Activated CD4-positive, alpha-beta T cell treated with anti-CD3 and anti-CD28 coated beads for 36 hours (primary cell): ENCODE data around the gene USP1. TPM values are rescaled to one million over a fixed set of nuclear protein-coding genes. Genes with fewer than 3 reads are reported as not detected.

Experiments
- ATAC-seq: fragments of 200-7000 bp; cut with Tn5 transposase; one replicate; pipeline ENCODE4 v1.10.0; 2021; ENCODE audit warnings: mild to moderate bottlenecking, moderate library complexity
- CTCF ChIA-PET: fragments of 350-600 bp; sonication (Branson Sonifier 250); formaldehyde crosslinking; loops from one replicate; lab custom pipeline; 2021; ENCODE audit warnings: antibody characterized with exemption; lab: Charles Lee
- POLR2A ChIA-PET: fragments of 350-600 bp; sonication (Branson Sonifier 250); formaldehyde crosslinking; loops from one replicate; lab custom pipeline; 2021; ENCODE audit warnings: antibody characterized with exemption, inconsistent platforms; lab: Charles Lee
- DNase-seq: peaks from one replicate; pipeline ENCODE4 v3.0.0-alpha.2; 2020
- H3K27ac Mint-ChIP-seq: one replicate; pipeline ENCODE4 v1.8.0; 2021; ENCODE audit warnings: mixed read lengths
- H3K27me3 Mint-ChIP-seq: one replicate; pipeline ENCODE4 v1.8.0; 2021; ENCODE audit warnings: mixed read lengths
- H3K36me3 Mint-ChIP-seq: one replicate; pipeline ENCODE4 v1.8.0; 2021; ENCODE audit warnings: low read depth, mixed read lengths
- H3K4me1 Mint-ChIP-seq: one replicate; pipeline ENCODE4 v1.8.0; 2021; ENCODE audit warnings: mixed read lengths
- H3K4me3 Mint-ChIP-seq: one replicate; pipeline ENCODE4 v1.8.0; 2021; ENCODE audit warnings: mild to moderate bottlenecking, moderate library complexity, mixed read lengths
- H3K9me3 Mint-ChIP-seq: one replicate; pipeline ENCODE4 v1.8.0; 2021; ENCODE audit warnings: low read depth, mixed read lengths
- intact Hi-C, 2 experiments: fragments of 100-400 bp; cut with DNase I in 1 of 2; cut with micrococcal nuclease in 1 of 2; formaldehyde crosslinking; loops; one replicate each; pipeline versions ENCODE4 v1.14.2 to v1.15.1; 2022 to 2024; cut with DNase I, micrococcal nuclease
- total RNA-seq, 2 experiments: library from RNA; stranded (reverse); gene quantifications; one replicate each; pipeline ENCODE4 v1.2.3, GENCODE V29; 2021

Gene USP1
- total RNA-seq, 2 experiments from 2014 or later, result 62.4 to 73.4 TPM

DNA sequence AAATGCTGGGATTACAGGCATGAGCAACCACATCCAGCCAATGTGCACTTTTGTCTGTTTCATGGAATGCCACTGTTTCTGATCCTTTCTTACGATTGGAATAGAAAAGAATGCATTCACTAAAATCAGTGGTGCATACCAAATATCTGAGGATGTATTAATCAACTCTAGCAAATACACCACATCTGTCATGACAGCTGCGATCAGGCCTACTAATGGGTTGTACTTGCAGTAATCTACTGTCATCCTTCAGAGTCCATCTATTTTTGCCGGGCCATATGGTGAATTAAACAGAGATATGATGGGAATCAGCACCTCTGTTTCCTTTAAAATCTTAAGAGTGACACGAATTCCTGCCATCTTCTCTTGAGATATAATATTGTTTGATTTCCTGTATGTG lies 8.5 kb upstream of the USP1 start:
- CTCF ChIA-PET, result interaction anchor here (1.0 kb wide), 1 partner anchor 23 kb away, joined by 3 read pairs; no protein-coding TSS in a partner anchor
- H3K9me3 Mint-ChIP-seq, result no peaks in the 10 kb centered on the region
- no peaks in the 10 kb centered on the region for H3K27me3 Mint-ChIP-seq
- no peak overlapping the region for H3K27ac Mint-ChIP-seq
- no peaks in the 10 kb centered on the region for H3K4me1 Mint-ChIP-seq
- H3K4me3 Mint-ChIP-seq, result no peak overlapping the region
- POLR2A ChIA-PET, result no interaction called here
- no peaks in the 10 kb centered on the region for H3K36me3 Mint-ChIP-seq
- ATAC-seq (no peak), DNase-seq (no peak)
- intact Hi-C loops, result no loop called here

DNA sequence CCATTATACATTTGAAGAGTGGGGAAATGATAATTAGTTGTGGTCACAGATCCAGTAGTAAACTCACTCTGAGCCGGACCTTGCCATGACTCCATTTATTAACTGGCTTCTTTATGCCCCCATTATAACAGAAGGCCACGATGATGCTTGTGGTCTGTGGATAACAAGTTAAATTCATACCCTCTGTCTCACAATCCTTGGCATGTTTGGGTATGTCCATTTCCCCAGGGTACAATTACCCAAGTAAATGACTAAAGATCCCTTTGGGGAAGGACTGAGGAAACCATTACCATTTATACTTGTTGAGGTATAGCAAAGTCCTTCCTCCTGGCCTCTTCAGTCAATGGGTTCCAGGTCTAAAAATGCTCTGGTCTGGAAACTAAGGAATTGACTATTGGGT lies 7.3 kb upstream of the USP1 start:
- ChIA-PET CTCF (interaction anchor here (1.3 kb wide), 1 partner anchor 254 kb away, joined by 4 read pairs; no protein-coding TSS in a partner anchor), POLR2A (no interaction called here)
- H3K27me3 Mint-ChIP-seq, result no peaks in the 10 kb centered on the region
- no peaks in the 10 kb centered on the region for H3K9me3 Mint-ChIP-seq
- H3K4me1 Mint-ChIP-seq, result peaks cover 2% of the 10 kb centered on the region
- no peak overlapping the region for H3K27ac Mint-ChIP-seq
- DNase-seq (no peak), ATAC-seq (no peak)
- H3K36me3 Mint-ChIP-seq, result no peaks in the 10 kb centered on the region
- intact Hi-C loops, result no loop called here
- no peak overlapping the region for H3K4me3 Mint-ChIP-seq

DNA sequence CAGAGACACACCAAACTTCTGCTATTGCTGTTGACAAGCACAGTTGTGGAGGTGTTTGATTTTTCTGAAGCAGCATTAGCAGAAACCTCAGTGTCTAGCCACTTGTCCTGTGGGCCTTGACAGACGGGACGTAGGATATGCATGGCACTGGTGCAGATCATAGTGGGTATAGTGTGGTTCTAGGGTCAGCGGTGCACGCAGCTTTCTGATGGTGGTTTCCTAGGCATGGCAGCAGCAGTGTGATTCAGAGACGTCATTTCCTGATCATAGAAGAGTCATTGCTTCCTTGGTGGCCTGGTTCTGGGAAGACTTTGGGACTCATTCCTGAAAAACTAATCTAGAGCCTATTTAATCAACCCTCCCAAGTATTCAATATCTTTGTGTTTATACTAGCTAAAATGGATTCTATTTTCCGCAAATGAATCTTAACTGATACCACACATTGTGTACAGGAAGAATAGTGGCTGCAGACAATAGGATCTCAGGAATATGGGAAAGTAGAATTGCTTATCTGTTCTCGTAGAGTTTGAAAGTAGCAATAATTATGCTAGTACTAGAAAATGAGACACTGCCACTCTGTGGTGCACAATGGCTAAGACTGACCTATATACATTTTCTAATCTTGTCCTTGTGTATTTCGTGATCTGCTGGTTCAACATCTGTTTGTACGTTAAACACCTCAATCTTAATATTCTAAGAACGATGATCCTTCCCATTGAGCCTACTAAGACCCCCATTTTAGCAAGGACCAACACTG lies 2.8 kb upstream of the USP1 start:
- no peak overlapping the region for H3K4me3 Mint-ChIP-seq

DNA sequence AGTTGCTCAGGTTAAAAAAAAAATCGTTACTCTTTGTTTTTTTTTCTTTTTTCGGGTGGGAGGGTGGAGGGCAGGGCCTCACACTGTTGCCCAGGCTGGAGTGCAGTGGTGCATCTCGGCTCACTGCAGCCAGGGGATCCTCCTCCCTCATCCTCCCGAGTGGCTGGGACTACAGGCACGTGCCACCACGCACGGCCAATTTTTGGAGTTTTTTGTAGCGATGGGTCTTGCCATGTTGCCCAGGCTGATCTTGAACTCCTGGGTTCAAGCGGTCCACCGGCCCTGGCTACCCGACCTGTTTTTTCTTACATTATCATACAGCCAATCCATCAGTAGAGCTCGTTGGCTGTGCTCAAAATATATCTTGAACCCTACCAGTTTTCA lies 2.2 kb upstream of the USP1 start:
- ChIA-PET CTCF (no interaction called here), POLR2A (no interaction called here)
- H3K27me3 Mint-ChIP-seq, result no peaks in the 10 kb centered on the region
- ATAC-seq, result no peak
- peak overlapping the region; percentile 89 for H3K4me3 Mint-ChIP-seq
- peaks cover 11% of the 10 kb centered on the region for H3K4me1 Mint-ChIP-seq
- intact Hi-C loops, result loop anchor here (5.0 to 10.0 kb wide), 8 partner anchors 253 to 1380 kb away; partner anchors contain the start of genes ALG6 (in 1 of the 2), DOCK7 (in 1 of the 2), FOXD3 (in 1 of the 2) and NFIA (in 1 of the 2)
- no peak overlapping the region for H3K27ac Mint-ChIP-seq
- peaks cover 2% of the 10 kb centered on the region for H3K9me3 Mint-ChIP-seq
- H3K36me3 Mint-ChIP-seq, result peaks cover 12% of the 10 kb centered on the region
- no peak for DNase-seq

More for the DNA sequence above, 2.8 kb upstream of the USP1 start:
- intact Hi-C loops, result loop anchor here (10.0 kb wide), 2 partner anchors 1161 to 1379 kb away; partner anchors contain the start of gene PGM1 (in 1 of the 2)
- peaks cover 2% of the 10 kb centered on the region for H3K9me3 Mint-ChIP-seq
- ChIA-PET CTCF (no interaction called here), POLR2A (no interaction called here)
- H3K36me3 Mint-ChIP-seq, result peaks cover 12% of the 10 kb centered on the region
- ATAC-seq, result no peak
- H3K27me3 Mint-ChIP-seq, result no peaks in the 10 kb centered on the region
- H3K4me1 Mint-ChIP-seq, result peaks cover 10% of the 10 kb centered on the region
- DNase-seq, result no peak
- no peak overlapping the region for H3K27ac Mint-ChIP-seq

DNA sequence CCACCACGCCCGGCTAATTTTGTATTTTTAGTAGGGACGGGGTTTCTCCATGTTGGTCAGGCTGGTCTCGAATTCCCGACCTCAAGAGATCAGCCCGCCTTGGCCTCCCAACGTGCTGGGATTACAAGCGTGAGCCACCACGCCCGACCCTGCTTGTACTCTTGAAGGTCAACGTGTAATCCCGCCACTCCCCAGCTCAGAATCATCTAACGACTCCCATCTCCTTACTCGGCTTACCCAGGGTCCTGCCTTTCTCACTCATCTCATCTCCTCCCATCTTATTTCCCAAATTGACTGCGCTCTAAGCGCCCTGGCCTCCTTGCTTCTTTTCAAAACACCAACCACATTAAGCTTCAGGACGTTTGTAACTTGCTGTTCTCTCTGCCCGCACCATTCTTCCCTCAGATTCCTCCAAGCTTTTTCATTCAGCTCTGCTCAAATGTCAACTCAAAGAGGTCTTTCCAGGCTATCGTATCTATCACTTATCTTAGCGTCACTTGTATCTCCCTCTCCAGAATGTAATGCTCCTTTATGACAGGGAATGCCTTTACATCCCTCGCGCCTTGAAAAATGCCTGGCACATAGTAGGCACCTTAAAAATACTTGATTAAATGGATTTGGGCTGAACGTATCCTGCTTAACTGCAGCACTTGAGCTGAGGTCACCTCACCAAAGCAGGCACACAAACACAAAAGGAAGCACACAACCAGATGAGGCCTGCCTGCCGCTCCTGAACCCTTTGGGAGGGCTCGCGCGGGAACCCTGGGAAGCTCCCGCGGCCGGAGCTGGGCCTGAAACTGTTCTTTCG lies 1.4 kb upstream of the USP1 start:
- Mint-ChIP-seq H3K4me3 (peak overlapping the region; percentile 89), H3K27me3 (no peaks in the 10 kb centered on the region), H3K36me3 (peaks cover 19% of the 10 kb centered on the region), H3K9me3 (peaks cover 2% of the 10 kb centered on the region), H3K4me1 (peaks cover 18% of the 10 kb centered on the region), H3K27ac (peak overlapping the region; percentile 98)
- POLR2A ChIA-PET, result interaction anchor here (0.7 to 1.1 kb wide), 3 partner anchors 10 to 12 kb away, joined by 3 to 4 read pairs (median 3); no protein-coding TSS in a partner anchor
- intact Hi-C loops, result loop anchor here (1.0 to 10.0 kb wide), 14 partner anchors 252 to 1381 kb away; partner anchors contain the start of genes ALG6 (in 2 of the 2), ATG4C (in 2 of the 2), DOCK7 (in 2 of the 2) and EFCAB7 (in 1 of the 2)
- peak; percentile 12 for DNase-seq
- ATAC-seq, result no peak
- CTCF ChIA-PET, result interaction anchor here (0.9 to 1.2 kb wide), 2 partner anchors 8 to 10 kb away, joined by 3 read pairs; no protein-coding TSS in a partner anchor

DNA sequence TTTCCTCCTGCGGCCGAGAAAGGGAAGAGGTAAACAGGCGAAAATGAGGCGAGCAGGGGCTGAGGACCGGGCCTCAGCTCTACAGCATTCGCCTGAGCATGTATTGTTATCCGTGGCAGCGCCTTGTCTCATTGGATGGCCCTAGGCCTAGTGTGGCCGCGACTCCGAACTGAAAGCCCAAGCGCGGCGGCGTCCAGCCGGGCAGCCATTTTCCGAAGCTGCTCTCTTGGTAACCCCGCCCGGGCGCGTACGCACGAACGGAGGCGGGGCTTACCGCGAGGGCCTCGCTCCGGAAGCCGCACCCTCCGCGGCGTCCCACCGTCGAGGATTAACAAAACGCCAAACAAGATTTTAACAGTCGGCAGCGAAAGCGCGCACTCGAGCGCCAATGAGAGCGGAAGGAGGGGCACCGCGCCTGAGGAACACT lies 797 bp upstream of the USP1 start:
- ATAC-seq (no peak), DNase-seq (peak; percentile 97)
- CTCF ChIA-PET, result interaction anchor here (0.9 to 1.2 kb wide), 2 partner anchors 9 to 11 kb away, joined by 3 read pairs; no protein-coding TSS in a partner anchor
- Mint-ChIP-seq H3K9me3 (peaks cover 2% of the 10 kb centered on the region), H3K36me3 (peaks cover 25% of the 10 kb centered on the region), H3K4me3 (peak overlapping the region; percentile 89), H3K27ac (peak overlapping the region; percentile 98), H3K4me1 (peaks cover 24% of the 10 kb centered on the region), H3K27me3 (no peaks in the 10 kb centered on the region)
- POLR2A ChIA-PET, result interaction anchor here (0.7 to 1.1 kb wide), 3 partner anchors 10 to 12 kb away, joined by 3 to 4 read pairs (median 3); no protein-coding TSS in a partner anchor
- intact Hi-C loops, result loop anchor here (1.0 to 10.0 kb wide), 14 partner anchors 251 to 1381 kb away; partner anchors contain the start of genes ALG6 (in 2 of the 2), ATG4C (in 2 of the 2), DOCK7 (in 2 of the 2) and EFCAB7 (in 1 of the 2)

DNA sequence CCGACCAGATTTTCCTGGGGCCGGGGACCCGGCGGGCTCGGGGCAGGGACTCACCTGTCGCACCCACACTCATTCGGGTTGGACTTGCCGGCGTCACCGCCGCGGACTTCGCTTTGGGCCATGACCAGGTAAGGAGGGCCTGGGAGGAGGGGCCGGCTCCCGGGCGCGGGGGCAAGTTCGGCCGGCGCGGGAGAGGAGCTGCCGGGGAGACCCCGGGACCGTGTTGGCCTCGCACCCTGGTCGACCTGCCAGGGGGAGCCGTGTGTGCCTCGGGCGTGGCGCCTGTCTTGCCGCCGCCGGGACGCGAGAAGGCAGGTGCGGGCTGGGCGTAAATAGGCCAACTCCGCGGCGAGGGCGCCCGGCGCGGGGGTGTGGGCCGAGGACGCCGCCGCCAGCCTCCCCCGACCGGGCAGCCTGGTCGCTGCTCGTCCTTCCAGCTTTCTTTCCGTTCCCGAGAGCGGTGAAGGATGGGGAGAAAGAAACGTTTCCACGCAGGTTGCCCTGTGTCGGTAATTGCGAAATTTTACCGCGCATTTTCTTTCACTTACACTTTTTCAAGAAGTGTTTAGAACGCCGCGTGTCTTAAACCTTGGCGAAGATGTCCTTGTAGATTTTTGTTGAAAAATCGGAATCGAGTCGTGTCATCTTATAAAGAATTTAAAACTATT lies 558 bp downstream of the USP1 start:
- H3K27me3 Mint-ChIP-seq, result no peaks in the 10 kb centered on the region
- H3K4me1 Mint-ChIP-seq, result peaks cover 32% of the 10 kb centered on the region
- intact Hi-C loops, result loop anchor here (2.0 to 10.0 kb wide), 9 partner anchors 250 to 1383 kb away; partner anchors contain the start of genes ALG6 (in 1 of the 2), DOCK7 (in 1 of the 2), EFCAB7 (in 1 of the 2) and FOXD3 (in 1 of the 2)
- ChIA-PET CTCF (no interaction called here), POLR2A (interaction anchor here (0.6 to 0.7 kb wide), 2 partner anchors 10 to 12 kb away, joined by 3 read pairs; no protein-coding TSS in a partner anchor)
- H3K36me3 Mint-ChIP-seq, result peaks cover 37% of the 10 kb centered on the region
- DNase-seq (peak; percentile 56), ATAC-seq (no peak)
- H3K4me3 Mint-ChIP-seq, result peak overlapping the region; percentile 89
- H3K27ac Mint-ChIP-seq, result peak overlapping the region; percentile 98
- peaks cover 2% of the 10 kb centered on the region for H3K9me3 Mint-ChIP-seq

DNA sequence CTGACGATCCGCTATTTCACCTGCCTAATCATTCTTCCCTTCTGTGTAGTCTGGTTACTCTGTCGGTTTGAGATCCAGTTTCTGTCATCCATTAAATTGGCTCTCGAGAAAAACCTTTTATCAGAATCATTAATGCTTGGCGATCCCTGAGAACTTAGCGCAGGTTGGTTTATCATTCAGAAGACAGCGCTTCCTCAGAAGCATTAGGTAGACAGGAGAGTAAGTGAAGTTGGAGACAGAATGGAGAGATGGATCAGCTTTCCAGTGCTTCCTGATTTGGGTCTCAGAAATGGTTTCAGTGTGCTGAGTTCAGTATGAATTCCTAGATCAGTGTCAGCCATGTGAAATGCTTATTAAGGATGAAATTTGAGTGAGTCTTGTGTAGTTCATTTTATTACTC lies 1.3 kb downstream of the USP1 start:
- ATAC-seq, result no peak

DNA sequence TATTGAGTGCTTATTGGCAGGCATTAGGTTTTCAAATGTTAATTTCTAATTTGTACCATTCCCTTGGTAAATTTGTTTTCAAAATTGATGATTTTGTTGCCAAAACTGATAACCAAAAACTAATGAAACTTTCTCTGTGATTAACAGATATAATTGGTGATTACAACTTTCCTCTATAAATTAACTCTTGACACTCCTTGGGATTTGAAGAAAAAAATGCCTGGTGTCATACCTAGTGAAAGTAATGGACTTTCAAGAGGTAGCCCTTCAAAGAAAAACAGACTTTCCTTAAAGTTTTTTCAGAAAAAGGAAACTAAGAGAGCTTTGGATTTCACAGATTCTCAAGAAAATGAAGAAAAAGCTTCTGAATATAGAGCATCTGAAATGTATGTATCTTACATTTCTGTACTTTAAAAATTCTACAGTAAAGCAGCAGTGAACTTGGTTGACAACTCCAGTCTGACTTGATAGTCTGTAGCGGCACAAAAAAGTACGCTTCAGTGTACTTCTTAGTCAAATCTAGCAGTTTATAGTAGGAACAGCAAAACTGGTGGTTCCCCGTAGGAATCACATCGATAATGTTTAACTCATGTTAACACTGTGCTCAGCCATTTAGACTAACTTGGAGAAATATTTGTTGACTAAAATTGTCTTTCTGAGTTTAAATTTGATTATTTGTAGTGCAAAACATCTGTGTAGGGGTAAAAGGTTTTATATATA lies 3.0 kb downstream of the USP1 start:
- intact Hi-C loops, result loop anchor here (2.0 to 10.0 kb wide), 9 partner anchors 13 to 1385 kb away; partner anchors contain the start of genes ALG6 (in 1 of the 2), DOCK7 (in 1 of the 2), FOXD3 (in 1 of the 2) and NFIA (in 1 of the 2)
- no peak for DNase-seq
- ChIA-PET POLR2A (no interaction called here), CTCF (interaction anchor here (0.8 kb wide), 2 partner anchors 59 to 588 kb away, joined by 3 to 4 read pairs; no protein-coding TSS in a partner anchor)
- Mint-ChIP-seq H3K4me3 (peak overlapping the region; percentile 89), H3K27ac (peak overlapping the region; percentile 58), H3K27me3 (no peaks in the 10 kb centered on the region), H3K9me3 (peaks cover 2% of the 10 kb centered on the region), H3K4me1 (peaks cover 33% of the 10 kb centered on the region), H3K36me3 (peaks cover 45% of the 10 kb centered on the region)
- no peak for ATAC-seq

More for the DNA sequence above, 1.3 kb downstream of the USP1 start:
- Mint-ChIP-seq H3K9me3 (peaks cover 2% of the 10 kb centered on the region), H3K36me3 (peaks cover 37% of the 10 kb centered on the region), H3K4me1 (peaks cover 32% of the 10 kb centered on the region), H3K27ac (peak overlapping the region; percentile 94), H3K27me3 (no peaks in the 10 kb centered on the region), H3K4me3 (peak overlapping the region; percentile 89)
- ChIA-PET CTCF (no interaction called here), POLR2A (no interaction called here)
- no peak for DNase-seq
- intact Hi-C loops, result loop anchor here (2.0 to 10.0 kb wide), 9 partner anchors 15 to 1383 kb away; partner anchors contain the start of genes ALG6 (in 1 of the 2), DOCK7 (in 1 of the 2), FOXD3 (in 1 of the 2) and NFIA (in 1 of the 2)

DNA sequence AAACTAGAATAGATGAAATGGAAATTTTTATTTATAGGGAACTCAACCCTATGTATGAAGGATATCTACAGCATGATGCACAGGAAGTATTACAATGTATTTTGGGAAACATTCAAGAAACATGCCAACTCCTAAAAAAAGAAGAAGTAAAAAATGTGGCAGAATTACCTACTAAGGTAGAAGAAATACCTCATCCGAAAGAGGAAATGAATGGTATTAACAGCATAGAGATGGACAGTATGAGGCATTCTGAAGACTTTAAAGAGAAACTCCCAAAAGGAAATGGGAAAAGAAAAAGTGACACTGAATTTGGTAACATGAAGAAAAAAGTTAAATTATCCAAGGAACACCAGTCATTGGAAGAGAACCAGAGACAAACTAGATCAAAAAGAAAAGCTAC lies 7.9 kb downstream of the USP1 start:
- peak overlapping the region; percentile 33 for H3K27ac Mint-ChIP-seq
- ChIA-PET CTCF (interaction anchor here (0.8 kb wide), 1 partner anchor 232 kb away, joined by 3 read pairs; no protein-coding TSS in a partner anchor), POLR2A (no interaction called here)
- no peaks in the 10 kb centered on the region for H3K9me3 Mint-ChIP-seq
- H3K4me3 Mint-ChIP-seq, result no peak overlapping the region
- peaks cover 38% of the 10 kb centered on the region for H3K4me1 Mint-ChIP-seq
- no peaks in the 10 kb centered on the region for H3K27me3 Mint-ChIP-seq
- ATAC-seq, result no peak
- intact Hi-C loops, result no loop called here
- H3K36me3 Mint-ChIP-seq, result peaks cover 71% of the 10 kb centered on the region
- no peak for DNase-seq
